Ovary (tissue), 3 donors: Measurements from ENCODE around the gene ADAMTS13.

Experiments used
- EP300 ChIP-seq: sonication (generic); formaldehyde crosslinking; IDR thresholded peaks from one replicate; pipeline ENCODE4 v1.6.1; 2017; ENCODE audit warnings: antibody characterized with exemption
- POLR2A ChIP-seq: fragments of 450-650 bp; IDR thresholded peaks from one replicate; pipeline ENCODE4 v1.6.1; 2017; ENCODE audit warnings: antibody characterized with exemption, mild to moderate bottlenecking, moderate library complexity
- TF ChIP-seq, protein P1 (sequence below), 3 donors: fragments of 450-650 bp in 2 of 3; fragments of 200-600 bp in 1 of 3; IDR thresholded peaks; one replicate each; pipeline versions ENCODE4 v1.5.1 to v1.8.0; 2016 to 2022; ENCODE audit warnings: antibody characterized with exemption in 3 of 3, mild to moderate bottlenecking in 1 of 3
- donor health status: DM: no; HTN: no; CAD: no.

- TF ChIP-seq, protein P1, sequence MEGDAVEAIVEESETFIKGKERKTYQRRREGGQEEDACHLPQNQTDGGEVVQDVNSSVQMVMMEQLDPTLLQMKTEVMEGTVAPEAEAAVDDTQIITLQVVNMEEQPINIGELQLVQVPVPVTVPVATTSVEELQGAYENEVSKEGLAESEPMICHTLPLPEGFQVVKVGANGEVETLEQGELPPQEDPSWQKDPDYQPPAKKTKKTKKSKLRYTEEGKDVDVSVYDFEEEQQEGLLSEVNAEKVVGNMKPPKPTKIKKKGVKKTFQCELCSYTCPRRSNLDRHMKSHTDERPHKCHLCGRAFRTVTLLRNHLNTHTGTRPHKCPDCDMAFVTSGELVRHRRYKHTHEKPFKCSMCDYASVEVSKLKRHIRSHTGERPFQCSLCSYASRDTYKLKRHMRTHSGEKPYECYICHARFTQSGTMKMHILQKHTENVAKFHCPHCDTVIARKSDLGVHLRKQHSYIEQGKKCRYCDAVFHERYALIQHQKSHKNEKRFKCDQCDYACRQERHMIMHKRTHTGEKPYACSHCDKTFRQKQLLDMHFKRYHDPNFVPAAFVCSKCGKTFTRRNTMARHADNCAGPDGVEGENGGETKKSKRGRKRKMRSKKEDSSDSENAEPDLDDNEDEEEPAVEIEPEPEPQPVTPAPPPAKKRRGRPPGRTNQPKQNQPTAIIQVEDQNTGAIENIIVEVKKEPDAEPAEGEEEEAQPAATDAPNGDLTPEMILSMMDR (IDR thresholded peaks at IDR 0.05) = no peak
- no peak for TF ChIP-seq POLR2A
- no peak for TF ChIP-seq EP300
These were observed 38.7 kb upstream of the ADAMTS13 start for GRCh38 chr9:133383438-133383837.
